Skeletal muscle satellite cell (primary cell): ENCODE data around the gene DLGAP4.
A peak's percentile ranks its signal among the peaks of the same experiment; 100 is the strongest.

ENCODE experiments used
- H3K27me3 ChIP-seq: 2 replicates; pipeline ENCODE4 v1.7.0; 2013; ENCODE audit warnings: low read length; ENCODE audit not compliant: control insufficient read depth, insufficient read depth
- H3K36me3 ChIP-seq: 2 replicates; pipeline ENCODE4 v1.7.0; 2013; ENCODE audit warnings: mild to moderate bottlenecking, control low read depth, low read length; ENCODE audit not compliant: insufficient read depth
- H3K4me1 ChIP-seq: 2 replicates; pipeline ENCODE4 v1.7.0; 2013; ENCODE audit warnings: low read length; ENCODE audit not compliant: control insufficient read depth, insufficient read depth
- H3K4me2 ChIP-seq: 2 replicates; pipeline ENCODE4 v1.7.0; 2013; ENCODE audit warnings: mild to moderate bottlenecking, low read length
- H3K4me3 ChIP-seq: 2 replicates; pipeline ENCODE4 v1.7.0; 2013; ENCODE audit warnings: low read length
- H3K9ac ChIP-seq: 2 replicates; pipeline ENCODE4 v1.7.0; 2013; ENCODE audit warnings: mild to moderate bottlenecking, low read depth, low read length, moderate library complexity
- H3K9me3 ChIP-seq: replicated peaks from 2 replicates; pipeline ENCODE4 v1.7.0; 2013; ENCODE audit warnings: mild to moderate bottlenecking, control low read depth, low read length

Gene DLGAP4

DNA sequence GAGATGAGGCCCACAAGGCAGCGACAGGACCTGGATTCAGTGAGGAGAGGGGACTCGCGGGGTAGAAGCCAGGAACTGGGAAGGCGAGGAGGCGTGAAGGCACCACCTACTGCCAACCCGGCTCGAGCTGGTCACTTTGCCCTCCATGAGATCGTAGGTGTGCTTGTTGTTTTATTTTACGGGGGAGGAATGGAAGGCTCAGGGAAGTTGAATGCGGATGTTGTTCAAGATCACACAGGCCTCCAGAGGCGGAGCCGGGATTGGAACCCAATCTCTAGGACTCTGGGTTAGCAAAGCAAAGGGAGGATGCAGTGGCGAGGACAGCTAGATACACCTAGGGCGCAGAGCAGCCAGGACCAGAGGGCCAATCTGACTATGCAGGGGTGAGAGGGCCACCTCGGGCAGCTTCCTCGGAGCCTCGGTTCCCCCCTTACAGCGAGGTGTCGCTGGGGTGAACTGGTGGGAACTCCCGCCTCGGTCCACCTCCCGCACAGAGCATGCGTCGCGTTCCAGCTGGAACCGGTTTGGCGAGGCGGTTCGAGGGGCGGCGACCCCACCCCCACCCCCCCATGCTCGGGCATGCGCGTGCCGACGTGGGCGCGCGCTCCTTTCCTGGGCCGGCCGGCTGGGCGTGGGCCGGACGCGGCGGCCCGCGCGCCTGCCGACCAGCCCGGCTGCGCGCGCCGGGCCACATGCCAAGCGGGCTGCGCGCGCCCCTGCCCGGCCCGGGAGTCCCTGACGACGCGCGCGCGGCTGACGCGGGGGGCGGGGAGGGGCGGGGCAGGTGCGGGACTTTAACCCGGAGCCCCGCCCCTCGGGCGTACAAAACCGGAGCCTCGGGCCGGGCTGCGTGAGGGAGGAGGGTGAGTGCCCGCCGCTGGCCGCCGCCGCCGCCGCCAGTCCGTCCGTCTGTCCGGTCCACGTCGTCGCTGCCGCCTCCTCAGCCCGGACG, 154.8 kb downstream of the DLGAP4 start:
- no peaks in the 10 kb centered on the region for H3K9me3 ChIP-seq
- no peaks in the 10 kb centered on the region for H3K27me3 ChIP-seq
- peak overlapping the region; percentile 85 for H3K4me2 ChIP-seq
- peaks cover 36% of the 10 kb centered on the region for H3K4me1 ChIP-seq
- peak overlapping the region; percentile 73 for H3K9ac ChIP-seq
- peak overlapping the region; percentile 100 for H3K4me3 ChIP-seq
- no peaks in the 10 kb centered on the region for H3K36me3 ChIP-seq

DNA sequence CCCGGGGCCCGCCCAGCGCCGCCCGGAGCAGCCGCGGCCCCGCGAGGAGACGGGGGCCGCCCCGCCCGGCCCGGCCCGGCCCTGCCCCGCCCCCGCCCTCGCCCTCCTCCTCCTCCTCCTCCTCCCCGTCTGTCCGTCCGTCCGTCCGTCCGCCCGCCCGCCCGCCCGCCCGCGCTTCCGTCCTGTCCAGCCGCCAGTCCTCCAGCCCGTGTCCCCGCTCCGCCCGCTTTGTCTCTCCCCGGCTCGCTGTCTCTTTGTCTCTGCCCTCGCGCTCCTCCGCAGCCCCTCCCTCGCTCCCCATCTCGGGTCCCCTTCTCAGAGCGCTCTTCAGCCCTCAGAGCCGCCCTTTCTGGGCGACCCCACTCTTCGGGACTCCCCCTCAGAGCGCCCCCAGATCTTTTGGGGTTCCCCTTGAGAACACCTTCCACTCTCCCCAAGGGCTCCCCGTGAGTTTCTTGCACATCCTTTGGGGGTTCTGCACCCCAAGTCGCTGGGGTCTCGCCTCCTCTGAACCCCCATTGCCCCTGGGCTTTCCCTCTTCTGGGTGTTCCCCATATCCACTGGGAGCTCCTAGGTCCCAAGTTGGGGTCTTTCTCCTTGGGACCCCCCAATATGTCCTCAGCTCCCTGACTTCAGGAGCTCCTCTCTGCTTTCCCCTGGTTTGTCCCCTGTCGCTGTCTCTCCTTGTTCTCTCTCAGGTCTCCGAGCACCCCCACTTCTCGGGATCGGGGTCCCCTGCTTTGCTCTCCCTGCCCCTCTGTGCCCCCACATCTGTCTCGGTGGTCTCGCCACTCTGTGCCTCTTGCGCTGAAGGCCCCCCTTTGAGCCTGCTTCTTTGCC, 155.7 kb downstream of the DLGAP4 start:
- peak overlapping the region; percentile 100 for H3K9ac ChIP-seq
- H3K36me3 ChIP-seq, result peaks cover 6% of the 10 kb centered on the region
- H3K27me3 ChIP-seq, result no peaks in the 10 kb centered on the region
- H3K4me1 ChIP-seq, result peaks cover 45% of the 10 kb centered on the region
- no peaks in the 10 kb centered on the region for H3K9me3 ChIP-seq
- H3K4me3 ChIP-seq, result peak overlapping the region; percentile 100
- H3K4me2 ChIP-seq, result peak overlapping the region; percentile 94

DNA sequence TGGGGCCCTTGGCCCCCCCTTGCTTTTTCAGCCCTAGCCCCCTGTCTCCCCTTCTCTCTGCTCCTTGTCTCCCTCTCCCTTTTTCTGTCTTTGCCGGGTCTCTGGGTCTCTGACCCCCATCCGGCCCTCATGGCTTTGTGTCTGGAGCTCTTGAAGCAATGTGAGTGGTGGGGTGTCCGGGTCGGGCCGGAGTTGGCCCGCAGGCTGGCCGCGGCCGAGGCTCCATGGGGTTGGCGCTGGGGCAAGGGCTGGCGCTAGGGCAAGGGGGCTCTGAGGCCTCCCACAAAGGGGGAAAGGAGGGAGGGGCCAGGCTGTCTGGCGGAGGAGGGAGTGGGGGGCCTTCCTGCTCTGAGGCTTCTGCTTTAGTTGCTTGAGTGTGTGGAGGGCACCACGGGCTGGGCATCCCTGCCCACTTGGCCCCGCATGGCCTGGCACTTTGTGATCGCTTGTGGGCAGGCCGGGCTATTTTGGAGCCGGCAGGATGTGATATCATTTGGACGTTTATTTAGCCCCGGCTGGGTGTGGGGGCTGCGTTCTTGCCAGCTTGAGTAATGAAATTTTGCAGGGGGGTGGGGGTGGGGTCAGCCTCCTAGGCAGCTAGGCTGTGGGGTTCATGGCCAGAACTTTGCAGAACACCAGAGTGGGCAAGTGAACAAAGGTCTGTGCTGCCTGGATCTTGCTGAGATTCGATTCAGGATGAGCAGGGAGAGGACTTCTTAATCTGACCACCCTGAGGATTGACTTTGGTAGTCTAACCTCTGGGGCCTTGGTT, 156.5 kb downstream of the DLGAP4 start:
- H3K9ac ChIP-seq, result peak overlapping the region; percentile 100
- H3K4me3 ChIP-seq, result peak overlapping the region; percentile 100
- H3K27me3 ChIP-seq, result no peaks in the 10 kb centered on the region
- H3K4me2 ChIP-seq, result peak overlapping the region; percentile 94
- peaks cover 11% of the 10 kb centered on the region for H3K36me3 ChIP-seq
- no peaks in the 10 kb centered on the region for H3K9me3 ChIP-seq
- H3K4me1 ChIP-seq, result peaks cover 53% of the 10 kb centered on the region

DNA sequence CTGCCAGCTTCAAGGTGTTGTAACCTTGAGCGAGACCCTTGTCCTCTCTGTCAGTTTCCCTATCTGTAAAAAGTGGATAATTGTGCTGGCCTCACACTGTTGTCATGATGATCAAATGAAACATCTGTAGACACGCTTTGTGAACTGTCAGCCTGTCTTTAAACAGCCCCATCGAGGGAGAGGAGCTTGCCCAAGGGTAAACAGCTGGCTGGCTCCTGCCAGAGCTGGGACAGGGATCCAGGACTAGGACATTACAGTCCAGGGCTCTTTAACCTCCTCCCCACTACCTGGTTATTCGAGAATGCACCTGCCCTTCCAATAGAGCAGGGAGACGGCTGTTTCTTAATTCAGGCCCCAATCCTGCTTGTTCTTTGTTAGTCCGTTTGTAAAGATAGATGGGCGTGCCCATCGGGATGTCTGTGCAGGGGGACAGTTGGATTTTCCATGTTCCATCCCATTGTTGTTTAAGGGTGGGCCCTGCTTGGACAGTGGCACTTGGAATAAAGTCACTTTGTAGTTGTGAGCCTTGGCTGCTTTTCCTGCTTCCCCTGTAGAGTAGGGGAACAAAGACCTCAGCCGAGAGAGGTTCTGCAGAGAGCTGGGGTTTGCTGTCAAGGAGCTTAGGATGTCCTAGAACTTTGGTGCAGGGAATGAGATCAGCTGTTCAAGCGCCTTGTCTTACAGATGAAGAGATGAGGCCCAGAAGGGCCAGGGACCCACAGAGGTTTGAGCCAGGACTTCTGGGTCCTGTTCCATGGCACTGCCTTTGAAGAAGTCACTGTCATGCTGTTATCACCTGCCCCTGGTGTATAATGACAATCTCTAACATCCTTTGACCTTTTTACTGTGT, 157.3 kb downstream of the DLGAP4 start:
- H3K4me3 ChIP-seq, result peak overlapping the region; percentile 100
- no peaks in the 10 kb centered on the region for H3K27me3 ChIP-seq
- peak overlapping the region; percentile 100 for H3K9ac ChIP-seq
- H3K4me1 ChIP-seq, result peaks cover 61% of the 10 kb centered on the region
- H3K9me3 ChIP-seq, result no peaks in the 10 kb centered on the region
- peaks cover 11% of the 10 kb centered on the region for H3K36me3 ChIP-seq
- H3K4me2 ChIP-seq, result peak overlapping the region; percentile 94

DNA sequence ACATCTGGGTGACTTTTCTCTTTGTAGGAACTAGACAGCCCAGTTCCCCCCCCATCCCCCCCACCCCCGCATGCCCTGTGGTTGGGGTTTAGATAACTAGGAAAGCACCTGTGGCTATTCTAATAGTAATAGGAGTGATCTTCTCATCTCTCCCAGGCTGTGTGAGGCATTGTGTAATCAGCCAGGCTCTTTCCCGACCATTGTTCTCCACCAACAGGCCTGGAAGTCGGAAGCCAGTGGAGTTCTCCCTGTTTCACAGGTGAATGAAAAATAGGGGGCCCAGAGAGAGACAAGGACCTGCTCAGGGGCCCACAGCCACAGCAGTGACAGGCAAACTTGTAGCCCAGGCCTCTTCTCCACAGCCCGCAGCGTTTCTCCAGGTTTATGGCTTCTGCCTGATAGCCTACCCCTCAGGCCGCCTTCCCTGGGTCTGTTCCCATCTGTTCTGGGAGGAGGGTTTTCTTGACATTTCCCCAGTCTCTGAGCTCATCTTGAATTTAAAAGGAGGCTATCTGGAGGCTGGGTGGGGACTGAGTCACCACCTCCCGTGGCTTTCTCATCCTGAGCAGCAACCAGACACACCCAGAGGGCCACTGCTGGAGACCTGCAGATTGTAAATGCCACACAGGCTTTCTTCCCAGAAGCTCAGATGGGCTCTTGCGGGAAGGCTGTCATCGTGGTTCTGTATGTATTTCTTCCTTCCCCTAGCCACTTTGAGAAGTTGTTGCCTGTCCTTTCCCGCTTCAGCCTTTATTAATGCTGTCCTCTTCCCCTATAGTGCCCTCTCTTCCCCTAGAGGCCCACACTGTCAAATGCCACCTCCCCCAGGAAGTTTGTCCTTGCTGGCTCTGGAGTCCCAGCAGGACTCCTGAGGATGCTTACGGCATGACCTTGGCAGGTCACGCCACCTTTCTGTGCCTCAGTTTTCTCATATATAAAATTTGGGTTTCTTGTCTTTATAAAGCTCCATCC, 159.3 kb downstream of the DLGAP4 start:
- peak overlapping the region; percentile 76 for H3K4me2 ChIP-seq
- peak overlapping the region; percentile 26 for H3K4me3 ChIP-seq
- peak overlapping the region; percentile 50 for H3K9ac ChIP-seq
- no peaks in the 10 kb centered on the region for H3K27me3 ChIP-seq
- H3K4me1 ChIP-seq, result peaks cover 68% of the 10 kb centered on the region
- peaks cover 14% of the 10 kb centered on the region for H3K36me3 ChIP-seq
- no peaks in the 10 kb centered on the region for H3K9me3 ChIP-seq

DNA sequence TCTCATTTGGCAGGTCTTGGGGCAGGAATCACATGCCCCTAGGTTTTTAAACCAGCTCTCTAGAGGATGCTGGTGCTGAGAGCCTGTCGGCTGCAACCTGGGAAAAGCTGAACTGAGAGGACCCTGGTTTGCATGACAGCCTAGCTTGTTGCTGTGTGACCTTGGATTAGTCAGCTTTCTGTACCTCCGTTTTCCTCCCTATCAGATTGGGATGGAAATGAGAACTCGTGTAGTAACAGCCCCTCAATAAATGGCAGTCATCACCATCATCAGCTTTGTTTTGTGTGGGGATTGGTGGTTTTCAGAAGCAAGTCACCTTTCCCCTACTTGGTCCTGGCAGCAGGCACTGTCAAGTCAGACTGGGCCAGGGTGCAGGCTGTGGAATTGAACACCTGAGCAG, 159.9 kb downstream of the DLGAP4 start:
- peak overlapping the region; percentile 37 for H3K9ac ChIP-seq

DNA sequence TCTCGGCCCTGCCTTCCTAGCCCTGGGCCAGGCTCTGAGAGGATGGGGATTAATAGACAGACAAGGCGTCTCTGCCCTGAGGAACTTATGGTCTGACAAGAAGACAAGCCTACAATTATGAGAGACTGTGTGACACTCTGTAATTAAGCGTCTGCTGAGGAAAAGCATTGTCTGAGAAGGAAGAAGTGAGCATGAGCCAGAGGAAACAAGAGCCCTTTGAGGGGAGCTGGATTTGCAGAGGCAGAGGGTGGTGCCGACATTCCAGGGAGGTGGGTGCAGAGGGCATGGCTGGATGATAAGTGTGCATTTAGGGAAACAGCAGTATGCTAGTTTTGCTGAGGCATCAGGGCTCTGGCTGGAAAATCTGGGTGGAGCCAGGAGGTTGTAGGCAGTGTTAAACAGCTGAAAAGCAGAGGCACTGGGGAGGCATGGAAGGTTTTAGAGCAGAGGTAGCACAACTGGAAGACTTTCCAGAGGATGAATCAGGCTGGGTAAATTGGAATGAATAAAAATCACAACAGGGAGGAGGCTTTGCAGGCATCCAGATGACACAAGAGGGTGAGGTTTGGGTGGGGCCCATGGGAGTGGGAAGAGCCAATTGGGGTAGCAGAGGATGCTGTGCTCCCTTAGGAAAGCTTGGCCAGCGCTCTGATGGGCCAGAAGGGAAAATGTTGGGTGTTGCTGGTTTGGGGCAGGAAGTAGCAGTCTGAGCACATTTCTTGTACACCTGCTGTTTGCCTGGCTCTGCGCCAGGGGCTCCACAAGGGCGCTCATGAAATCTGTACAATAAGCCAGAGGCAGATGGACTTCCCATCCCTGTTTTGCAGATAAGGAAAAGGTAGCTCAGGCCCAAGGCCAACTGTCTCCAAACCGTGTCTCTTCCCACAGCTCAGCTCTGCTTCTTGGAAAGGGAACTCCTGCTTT, 161.2 kb downstream of the DLGAP4 start:
- H3K4me3 ChIP-seq, result no peak overlapping the region
- H3K27me3 ChIP-seq, result no peaks in the 10 kb centered on the region
- no peaks in the 10 kb centered on the region for H3K9me3 ChIP-seq
- H3K4me2 ChIP-seq, result peak overlapping the region; percentile 41
- no peak overlapping the region for H3K9ac ChIP-seq
- H3K36me3 ChIP-seq, result peaks cover 19% of the 10 kb centered on the region
- peaks cover 71% of the 10 kb centered on the region for H3K4me1 ChIP-seq

More for the DNA sequence above, 159.9 kb downstream of the DLGAP4 start:
- no peaks in the 10 kb centered on the region for H3K27me3 ChIP-seq
- peaks cover 61% of the 10 kb centered on the region for H3K4me1 ChIP-seq
- H3K9me3 ChIP-seq, result no peaks in the 10 kb centered on the region
- peaks cover 14% of the 10 kb centered on the region for H3K36me3 ChIP-seq
- H3K4me3 ChIP-seq, result no peak overlapping the region
- H3K4me2 ChIP-seq, result peak overlapping the region; percentile 76

DNA sequence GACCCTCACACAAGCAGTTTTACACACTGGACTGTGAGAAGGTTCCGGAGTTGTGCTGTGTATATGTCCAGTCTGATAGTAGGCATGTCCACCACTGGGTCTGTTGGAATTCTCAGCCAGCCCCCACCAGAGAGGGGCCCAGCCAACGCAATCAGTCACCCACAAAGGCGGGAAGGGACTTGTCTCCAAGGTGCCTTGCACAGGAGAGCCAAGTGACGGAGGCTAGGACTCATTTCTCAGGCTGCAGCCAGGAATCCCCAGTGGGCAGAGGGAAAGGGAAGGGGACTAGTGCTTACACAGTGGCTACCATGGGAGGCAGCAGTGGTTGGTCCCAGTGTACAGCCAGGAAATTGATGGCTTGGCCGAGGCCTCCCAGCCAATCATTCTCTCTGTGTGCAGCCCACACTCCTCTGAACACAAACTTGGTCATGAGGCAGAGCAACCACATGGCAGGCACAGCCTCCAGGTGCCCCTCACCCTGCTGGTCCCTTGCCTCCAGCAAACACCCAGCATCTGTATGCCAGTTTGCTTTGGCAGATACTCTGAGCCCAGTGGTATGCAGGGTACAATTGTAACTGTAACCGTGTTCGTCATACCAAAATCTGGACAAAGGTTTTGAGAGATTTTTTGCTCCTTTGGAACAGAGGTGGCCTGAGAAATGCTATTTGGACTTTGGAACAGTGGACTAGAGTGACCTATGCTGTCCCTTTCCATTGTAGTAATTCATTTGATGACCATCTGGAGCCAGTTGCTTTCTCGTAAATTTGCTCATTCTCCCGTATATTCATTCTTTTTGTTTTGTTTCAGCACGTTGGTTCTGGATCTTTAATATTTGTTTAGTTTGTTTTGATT, 162.2 kb downstream of the DLGAP4 start:
- peak overlapping the region; percentile 41 for H3K4me2 ChIP-seq
- H3K27me3 ChIP-seq, result no peaks in the 10 kb centered on the region
- H3K4me1 ChIP-seq, result peaks cover 76% of the 10 kb centered on the region
- no peak overlapping the region for H3K4me3 ChIP-seq
- no peak overlapping the region for H3K9ac ChIP-seq
- H3K9me3 ChIP-seq, result no peaks in the 10 kb centered on the region
- peaks cover 19% of the 10 kb centered on the region for H3K36me3 ChIP-seq
